HG02588 (cell line): ENCODE data around the gene TPRN.

Experiments used
- ATAC-seq: cut with Tn5 transposase; IDR thresholded peaks from one replicate; pipeline ENCODE4 v1.9.1; 2021; ENCODE audit warnings: mild to moderate bottlenecking, moderate library complexity; ENCODE audit not compliant: unreplicated experiment

The TPRN gene

DNA sequence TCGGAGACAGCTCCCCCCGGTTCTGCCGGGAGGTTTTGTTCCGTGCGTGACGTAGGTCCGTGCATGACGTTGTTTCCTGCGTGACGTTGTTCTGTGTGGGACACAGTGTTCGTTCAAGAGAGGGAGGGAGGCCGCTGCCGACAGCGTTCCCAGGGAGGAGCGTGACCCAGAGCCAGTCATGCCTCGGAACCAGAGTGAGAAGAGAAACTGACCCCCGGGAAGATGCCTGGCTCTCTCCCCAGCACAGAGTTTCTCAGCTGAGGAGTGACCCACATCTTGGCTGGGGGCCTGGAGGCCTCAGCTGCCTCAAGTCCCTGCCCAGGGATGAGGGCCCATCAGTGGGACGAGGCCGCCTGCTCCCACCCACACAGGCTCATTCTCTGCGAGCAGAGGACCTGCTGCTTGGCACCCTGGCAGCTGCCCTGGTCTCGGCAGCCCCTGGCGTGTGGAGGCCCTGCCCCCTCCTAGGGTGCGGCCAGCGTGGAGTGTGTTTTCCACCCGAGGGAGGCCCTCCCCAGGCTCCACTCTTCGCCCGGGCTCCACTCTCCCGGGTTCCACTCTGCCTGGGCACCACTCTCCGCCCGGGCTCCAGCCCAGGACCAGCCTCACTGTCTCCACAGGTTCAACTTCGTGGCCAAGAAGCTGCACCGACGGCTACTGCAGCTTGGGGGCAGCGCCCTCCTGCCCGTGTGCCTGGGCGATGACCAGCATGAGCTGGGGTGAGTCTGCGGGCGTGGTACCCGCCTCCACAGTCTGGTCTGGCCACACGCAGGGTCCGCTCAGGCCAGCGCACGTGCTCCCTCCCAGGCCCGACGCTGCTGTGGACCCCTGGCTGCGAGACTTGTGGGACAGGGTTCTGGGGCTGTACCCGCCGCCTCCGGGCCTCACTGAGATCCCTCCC, 12.9 kb upstream of the TPRN start:
- no peak for ATAC-seq

DNA sequence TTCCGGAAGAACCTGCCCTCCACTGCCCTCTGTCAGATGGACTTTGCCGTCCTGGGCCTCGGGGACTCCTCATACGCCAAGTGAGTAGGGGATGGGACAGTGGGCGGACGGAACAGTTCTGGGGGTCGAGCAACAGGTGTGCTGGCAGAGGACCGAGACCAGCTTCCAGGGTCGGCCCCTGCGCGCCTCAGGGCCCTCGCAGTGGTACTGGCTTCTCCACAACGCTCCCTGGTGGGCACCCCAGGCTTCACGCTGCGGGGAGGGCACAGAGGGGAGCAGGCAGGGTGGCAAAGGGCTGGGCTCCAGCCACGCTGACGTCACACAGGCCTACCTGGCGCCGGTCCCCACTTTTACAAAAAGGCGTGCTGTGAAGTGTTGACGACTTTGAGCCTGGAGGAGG, 12.0 kb upstream of the TPRN start:
- no peak for ATAC-seq

DNA sequence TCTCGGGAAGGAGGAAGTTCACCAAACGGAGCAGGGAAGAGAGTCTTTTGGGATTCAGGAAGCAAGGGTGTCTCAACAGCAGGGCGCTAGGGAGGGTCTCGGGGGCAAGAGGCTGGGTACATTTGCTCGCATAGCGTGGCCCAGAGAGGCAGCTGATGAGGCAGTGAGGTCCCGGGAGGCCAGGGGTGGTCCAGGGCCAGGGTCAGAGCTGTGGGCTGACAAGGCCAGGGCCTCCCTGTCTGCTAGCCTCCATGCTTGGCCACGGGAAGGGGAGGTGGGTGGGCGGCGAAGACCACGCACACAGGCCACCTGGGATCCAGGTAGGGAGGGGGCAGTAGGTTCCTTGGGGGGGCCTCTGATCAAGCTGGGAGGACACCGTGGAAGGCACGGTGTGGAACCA, 11.0 kb upstream of the TPRN start:
- ATAC-seq: no peak

DNA sequence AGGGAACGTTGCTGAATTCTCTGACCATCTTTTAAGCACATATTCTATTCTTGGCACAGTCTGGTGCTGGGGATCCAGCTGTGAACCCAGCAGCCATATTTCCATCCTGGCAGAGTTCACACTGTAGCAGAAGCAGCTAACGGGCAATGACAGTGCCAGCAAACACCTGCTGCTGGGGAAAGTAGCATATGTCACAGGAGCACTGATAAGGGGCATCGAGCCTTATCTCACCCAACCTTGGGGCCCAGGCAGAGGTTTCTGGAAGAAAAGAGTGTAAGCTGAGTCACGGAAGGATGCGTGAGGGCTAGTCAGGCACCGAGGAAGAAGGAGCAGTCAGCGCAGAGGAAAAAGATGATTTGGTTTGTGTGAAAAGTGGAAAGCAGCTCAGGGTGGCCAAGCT, 6.1 kb upstream of the TPRN start:
- no peak for ATAC-seq

DNA sequence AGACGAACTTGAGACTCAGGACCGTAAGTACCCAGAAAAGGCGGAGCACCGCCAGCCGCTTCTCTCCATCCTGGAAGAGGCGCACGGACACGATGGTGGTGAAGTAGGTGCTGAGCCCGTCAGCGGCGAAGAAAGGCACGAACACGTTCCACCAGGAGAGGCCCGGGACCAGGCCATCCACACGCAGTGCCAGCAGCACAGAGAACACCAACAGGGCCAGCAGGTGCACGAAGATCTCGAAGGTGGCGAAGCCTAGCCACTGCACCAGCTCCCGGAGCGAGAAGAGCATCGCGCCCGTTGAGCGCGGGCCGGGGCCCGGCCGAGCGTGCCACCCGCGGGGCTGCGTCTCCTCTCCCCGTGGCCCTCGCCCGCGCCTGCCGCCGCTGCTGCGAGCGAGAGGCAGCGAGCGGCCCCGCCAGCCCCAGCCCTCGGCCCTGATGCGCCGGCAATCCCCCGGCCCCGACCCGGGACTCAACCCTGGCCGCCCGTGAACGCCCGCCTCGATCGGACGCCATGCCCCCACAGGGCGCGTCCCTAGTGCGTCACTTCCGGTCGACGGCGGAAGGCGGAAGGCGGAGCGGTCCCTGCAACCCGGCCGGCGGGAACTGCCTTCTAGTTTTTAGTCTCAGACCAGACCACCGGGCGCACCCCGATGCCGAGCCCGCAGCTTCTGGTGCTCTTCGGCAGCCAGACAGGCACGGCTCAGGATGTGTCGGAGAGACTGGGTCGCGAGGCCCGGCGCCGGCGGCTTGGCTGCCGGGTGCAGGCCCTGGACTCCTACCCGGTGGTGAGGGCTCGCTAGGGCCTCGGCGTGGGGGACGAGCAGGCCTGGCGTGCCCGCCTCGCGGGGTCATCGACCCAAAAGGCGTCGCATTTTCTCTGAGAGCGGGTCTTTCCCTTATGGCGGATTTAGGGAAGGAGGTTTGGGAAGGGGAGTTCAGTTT, 4.9 kb upstream of the TPRN start, which contains the start of the genes NDOR1 and TMEM203:
Gene NDOR1 (plus strand): TSS at position 575 of the 944 bp plus-strand sequence. CDS start 78 bp downstream, at position 653.
Gene TMEM203 (minus strand): TSS at position 523 of the 944 bp plus-strand sequence. CDS start 234 bp downstream, at position 289.
- peak; percentile 52 for ATAC-seq

DNA sequence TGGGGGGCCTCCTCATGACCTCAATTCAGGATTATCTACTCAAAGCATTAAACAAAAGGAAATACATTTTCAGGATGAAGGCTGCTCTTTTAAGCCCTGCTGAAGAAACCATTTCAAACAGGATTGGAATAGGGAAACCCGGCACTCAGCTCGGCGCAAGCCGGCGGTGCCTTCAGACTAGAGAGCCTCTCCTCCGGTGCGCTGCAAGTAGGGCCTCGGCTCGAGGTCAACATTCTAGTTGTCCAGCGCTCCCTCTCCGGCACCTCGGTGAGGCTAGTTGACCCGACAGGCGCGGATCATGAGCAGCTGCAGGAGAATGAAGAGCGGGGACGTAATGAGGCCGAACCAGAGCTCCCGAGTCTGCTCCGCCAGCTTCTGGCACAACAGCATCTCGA, 4.2 kb upstream of the TPRN start:
- no peak for ATAC-seq

DNA sequence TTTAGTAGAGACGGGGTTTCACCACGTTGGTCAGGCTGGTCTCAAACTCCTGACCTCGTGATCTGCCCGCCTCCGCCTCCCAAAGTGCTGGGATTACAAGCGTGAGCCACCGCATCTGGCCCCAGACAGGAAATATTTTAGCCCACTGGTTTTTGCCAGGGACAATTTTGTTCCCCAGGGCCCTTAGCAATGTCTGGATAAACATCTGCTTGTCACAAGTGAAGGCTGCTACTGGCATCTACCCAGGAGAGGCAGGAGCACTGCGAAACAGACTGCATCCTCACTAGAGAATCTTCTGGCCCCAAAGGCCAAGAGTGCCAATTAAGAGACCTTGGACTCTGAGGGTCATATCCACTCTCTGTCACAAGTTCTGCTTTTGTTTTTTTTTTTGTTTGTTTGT, 2.4 kb upstream of the TPRN start:
- ATAC-seq: no peak

DNA sequence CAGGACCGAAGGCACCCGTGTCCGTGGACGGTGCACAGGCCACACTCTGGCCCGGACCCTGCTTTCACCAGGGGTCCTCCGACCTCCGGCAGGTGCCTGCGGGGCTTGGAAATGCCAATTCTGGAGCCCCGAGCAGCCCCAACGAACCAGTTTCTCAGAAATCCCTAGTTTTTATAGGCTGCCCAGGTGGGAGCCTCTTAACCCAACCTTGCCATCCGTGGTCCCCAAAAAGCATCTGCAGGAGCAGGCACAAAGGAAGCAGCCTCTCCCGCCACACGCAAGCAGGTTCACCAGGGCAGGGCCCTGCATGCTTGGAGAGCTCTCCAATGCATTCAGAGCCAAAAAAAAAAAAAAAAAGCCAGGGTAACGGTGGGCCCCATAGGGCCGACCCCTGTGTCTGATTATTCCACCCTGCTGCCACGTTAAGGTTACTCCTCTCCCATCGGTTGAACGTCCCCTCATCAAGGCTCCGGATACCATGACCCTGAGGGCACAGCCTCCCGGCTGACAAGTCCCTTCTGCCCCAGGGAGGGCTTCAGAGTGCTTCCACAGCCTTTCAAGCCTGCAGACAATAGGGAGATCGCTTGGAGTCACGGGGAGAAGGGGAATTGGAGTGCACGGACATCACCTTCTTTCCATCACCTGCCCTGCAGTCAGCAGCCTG, 796 bp upstream of the TPRN start:
- no peak for ATAC-seq

DNA sequence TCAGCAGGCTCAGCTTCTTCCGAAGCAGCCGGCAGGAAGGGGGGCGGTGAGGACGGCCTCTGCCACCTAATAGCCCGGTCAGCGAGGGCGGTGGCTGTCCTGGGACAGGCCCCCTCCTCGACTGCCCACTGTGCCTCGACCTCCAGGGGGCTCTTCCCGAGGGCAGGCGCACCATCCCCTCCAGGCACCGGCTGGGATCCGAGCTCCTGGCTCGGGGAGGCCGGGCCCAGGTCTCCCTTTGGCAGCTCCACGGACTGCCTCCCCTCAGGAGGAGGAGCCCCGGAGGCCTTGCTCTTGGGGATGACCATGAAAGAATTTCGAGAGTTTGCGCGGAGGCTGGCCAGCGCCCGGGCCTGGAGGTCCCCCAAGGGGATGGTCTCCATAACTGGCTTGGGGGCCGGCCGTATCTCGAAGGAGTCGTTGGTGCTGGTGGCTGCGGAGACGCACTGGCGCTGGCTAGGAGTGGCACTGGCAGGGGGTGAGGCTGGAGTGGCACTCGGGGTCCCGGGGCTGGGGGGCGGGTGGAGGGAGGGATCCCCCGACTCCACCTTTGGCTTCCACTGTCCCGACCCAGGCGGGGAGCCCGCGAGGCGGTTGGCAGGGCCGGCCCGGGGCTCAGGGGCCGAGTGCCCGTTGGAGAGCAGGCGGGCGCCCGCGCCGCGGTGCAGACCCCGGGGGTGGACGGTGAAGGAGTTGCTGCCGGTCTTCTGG, 975 bp downstream of the TPRN start:
- no peak for ATAC-seq

DNA sequence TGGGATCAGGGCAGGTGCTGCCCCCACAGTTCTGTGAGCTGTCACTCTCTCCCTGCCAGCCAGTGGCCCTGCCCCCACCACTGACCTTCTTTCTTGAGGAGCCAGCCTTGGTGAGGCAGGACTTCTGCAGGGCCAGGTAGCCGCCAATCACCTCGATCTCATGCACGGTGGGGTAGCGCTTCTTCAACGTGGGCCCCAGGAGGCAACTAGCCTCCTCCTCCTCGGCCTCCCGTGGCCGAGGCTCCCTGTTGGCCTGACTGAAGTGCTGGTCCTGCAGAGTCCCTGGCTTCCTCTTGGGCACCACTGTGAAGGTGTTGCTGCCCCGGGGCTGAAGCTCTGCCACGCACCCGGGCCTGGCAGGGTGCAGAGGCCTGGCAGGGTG, 1.6 kb downstream of the TPRN start:
- no peak for ATAC-seq

DNA sequence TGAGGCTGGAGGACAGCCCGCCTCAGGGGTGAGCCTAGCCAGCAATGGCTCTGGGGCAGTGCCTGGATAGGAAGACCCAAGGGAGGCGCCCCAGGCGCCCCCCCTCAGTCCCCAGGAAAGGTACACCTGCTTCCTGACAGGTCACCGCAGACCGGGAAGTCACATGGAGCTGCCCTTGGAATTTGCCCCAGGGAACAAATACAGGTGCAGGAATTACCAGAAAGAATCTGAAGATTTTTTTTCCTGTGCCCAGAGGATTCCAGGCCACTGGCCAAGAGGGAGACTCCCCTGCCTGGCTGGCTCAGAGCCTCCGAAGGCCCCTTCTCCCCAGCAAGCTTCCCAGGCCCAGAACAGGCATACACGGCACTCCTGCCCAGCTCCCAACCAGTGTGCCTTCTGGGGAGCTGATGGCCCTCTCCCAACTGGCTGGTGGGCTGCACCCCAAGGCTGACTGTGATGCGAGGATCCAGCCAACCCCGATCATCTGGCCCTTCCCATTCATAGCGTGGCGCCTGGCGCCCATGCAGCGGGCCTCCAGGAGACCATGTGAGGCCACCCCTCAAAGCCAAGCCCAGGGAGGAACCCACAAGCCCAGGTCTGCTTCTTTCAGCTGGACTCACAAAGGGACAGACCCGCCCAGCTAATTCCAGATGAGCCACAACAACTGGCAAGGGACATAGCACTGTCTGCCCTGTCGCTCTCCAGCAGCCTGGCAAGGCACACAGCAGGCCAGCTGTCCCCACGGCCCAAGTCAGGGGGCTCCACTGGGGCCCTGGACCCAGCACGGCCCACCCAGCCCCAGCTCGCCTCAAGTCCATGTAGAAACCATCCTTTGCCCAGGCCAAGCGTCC, 2.3 kb downstream of the TPRN start:
- no peak for ATAC-seq

DNA sequence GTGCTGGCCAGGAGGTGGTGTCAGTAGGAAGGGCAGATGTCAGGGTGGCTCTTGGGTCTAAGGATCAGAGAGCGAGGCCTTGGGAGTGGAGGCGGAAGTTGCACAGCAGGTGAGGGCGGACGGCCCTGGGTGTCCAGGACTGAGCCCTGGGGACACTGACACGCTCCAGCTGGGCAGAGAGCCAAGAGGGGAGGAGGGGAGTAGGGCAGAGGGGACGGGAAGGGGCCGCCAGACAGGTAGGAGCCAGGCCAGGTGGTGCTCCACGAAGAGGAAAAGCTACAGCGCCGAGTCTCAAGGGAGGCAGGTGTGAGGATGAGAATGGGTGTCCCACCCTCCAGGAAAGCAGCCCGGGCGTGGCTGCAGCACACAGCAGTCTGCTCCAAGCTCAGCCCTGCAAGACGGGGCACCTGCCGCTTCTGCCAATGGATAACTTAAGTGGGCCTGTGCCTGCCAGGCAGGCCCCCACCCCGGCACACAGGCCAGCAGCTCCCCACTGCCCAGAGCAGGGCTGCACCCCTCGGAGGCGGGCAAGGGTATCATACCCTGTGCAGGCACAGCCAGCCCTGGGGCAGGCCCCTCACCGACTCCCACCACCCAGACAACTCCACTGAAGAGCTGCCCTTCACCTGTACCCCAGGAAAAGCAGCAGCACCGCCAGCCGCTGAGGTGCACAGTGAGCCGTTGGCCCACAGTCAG, 4.9 kb downstream of the TPRN start:
- ATAC-seq: no peak

DNA sequence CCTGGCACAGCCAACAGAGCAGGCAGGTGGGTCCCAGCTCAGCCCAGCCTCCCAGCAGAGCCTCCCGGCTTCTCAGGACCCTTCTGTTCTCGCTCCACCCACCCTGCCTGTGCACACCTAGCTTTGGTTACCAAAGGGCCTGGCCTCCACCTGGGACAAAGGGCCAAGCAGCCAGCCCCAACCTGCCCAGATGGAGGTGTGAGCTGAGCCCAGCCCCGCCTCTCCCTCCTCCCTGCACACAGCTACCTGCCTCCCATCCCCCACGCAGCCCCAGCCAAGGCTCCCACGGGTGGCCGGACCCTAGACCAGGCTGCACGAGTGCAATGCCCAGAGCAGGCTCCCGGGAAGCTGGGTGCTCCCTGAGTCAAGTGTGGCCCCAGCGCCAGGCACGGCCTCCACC, 5.6 kb downstream of the TPRN start:
- no peak for ATAC-seq

DNA sequence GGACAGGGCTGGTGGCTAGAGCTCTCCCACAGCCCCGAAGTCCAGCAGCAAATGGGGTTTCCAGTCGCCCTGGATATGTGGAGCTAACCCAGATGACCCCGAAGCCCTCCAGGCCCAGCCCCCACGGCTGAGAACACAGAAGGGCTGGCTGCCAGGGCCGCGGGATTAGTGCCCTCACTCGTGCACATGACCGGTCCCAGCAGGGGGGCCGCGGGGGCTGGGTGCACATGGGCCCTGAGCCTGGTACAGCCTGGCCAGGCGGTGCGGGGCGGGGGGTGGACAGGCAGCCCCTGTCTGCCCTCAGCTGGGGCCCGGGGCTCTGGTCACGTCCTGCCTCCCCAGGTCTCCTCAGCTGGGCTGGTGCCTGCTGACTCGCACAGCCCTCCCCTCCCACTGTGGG, 6.2 kb downstream of the TPRN start:
- ATAC-seq: no peak

DNA sequence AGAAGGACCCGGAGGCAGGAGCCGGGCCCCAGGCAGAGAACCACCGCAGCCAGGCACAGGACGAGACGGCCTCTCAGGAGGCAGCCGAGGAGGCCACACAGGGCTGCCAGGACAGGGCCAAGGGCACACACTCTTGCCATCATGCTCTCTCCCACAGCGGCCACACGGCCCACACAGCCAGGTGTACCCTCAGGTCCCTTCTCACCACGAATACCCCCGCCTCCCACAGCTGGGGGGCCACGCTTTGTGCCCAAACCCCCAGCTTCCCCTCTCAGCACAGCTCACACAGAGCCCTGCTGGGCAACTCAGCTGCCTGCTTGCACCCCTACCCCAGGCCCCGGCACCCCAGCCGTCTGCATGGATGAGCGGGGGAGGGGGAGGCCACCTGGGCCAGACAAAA, 6.8 kb downstream of the TPRN start:
- no peak for ATAC-seq

DNA sequence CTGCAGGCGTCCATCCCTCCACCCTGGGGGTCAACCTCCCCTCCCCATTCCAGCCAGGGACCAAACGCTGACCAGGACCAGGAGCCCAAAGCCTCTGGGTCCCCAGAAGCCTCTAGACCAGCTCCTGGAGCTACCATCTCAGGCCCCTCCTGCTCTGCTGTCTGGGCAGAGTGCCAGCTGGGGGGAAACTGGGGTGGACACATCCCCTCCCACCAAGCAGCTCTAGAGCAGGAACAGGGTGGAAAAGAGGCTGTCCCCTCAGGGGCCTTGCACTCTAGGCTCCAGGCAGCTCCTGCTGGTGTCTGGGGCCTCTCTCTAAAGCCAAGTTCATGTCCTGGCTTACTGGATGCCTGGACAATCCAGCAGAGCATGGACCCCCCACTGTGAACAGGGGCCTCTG, 7.7 kb downstream of the TPRN start:
- ATAC-seq: no peak

DNA sequence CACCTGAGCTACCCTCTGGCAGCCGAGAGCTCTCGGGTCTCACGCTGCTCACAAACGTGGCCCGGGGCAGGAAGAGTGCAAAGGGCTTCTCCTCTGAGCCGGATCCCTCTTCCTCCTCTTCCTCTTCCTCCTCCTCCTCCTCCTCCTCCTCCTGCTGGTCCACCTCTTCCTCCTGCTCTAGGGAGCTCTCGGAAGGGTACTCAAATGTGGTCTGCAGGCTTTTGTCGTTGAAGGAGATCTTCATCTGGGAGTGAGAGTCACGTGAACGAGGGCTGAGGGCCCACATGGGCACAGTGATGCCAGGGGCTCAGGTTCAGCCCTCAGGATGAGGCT, 8.1 kb downstream of the TPRN start:
- no peak for ATAC-seq

DNA sequence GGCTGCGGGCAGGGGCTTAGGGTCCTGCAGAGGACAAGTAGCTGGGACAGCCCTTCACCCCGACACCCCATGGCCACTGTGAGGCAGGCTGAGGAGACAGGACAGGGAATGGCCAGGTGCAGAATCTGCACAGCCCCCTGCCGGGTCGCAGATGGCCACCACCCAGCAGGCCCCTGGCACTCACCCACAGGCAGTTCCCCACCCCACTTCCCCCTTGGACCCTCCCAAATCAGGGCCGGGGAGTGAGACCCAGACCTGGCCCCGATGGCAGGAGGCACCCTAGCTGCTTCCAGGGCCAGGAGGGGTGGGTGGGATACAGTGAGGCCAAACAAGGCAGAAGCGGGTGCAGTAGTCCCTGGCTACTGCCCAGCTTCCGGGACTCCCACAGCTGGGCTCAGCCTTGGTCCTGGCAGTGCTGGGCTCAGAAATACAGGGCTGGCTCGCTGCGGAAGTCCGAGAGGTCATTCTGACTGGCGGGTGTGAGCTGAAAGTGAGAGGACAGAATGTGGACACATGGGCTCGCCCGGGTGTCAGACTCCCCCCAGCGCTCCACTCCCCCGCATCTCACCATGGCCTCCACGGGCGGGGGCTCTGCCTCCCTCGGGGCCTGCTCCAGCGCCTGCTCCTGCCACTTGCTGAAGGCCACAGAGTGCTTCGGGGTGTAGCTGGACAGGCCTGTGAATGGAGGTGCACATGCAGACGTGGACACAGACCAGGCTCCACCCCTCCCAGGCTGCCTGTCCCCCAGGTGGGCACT, 8.7 kb downstream of the TPRN start:
- no peak for ATAC-seq
